ENCODE data around the gene AMFR. TPM values are rescaled to one million over a fixed set of nuclear protein-coding genes. Genes with fewer than 3 reads are reported as not detected.
"Not testable (repeated sequence)": the region's sequence is repeated elsewhere in the genome, so short reads cannot be mapped to it uniquely, and the experiment has no call there.

Gene AMFR
- total RNA-seq, 2 experiments from 2014 or later, result 26.7 to 33.0 TPM

DNA sequence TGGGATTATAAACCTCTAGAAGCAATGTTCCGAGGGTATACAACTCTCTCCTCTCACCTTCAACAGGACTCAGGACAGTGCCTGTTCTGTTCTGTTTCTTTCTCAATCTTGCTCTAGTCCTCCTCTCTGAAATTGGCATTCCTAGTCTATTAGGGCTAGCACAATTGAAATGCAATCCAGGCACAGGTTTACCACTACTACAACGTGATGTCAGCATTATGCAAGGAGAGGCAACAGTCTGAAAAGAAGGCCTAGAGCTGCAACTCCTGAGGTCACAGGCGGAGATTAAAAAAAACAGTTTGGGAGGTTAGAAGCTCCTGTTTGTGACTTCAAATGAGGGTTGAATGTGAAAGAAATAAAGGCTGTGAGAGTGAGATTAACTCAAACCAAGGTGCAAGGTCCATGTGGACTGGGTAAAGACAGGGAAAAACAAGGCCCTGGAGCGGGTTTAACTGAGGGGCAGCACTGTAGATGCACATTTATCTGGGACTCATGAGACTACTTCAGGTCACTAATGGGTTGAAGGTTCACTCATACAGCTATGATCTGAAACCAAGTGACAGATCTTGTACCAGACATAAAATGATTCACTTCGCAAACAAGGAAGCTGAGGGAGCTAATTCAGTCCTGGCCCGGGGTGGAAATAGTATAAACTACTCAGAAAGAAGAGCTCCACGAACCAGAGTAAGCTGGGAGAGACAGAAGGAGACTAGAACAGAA lies 16.8 kb downstream of the AMFR start:
- Mint-ChIP-seq H3K27ac (no peak overlapping the region), H3K4me1 (ENCODE audit: low read depth) (no peaks in the 10 kb centered on the region), H3K27me3 (ENCODE audit: low read depth) (no peaks in the 10 kb centered on the region), H3K9me3 (no peaks in the 10 kb centered on the region), H3K4me3 (no peak overlapping the region), H3K36me3 (ENCODE audit: low read depth) (peaks cover 23% of the 10 kb centered on the region)
- CTCF ChIA-PET, result no interaction called here
- no peak for DNase-seq
- intact Hi-C loops (cut with micrococcal nuclease), result no loop called here

DNA sequence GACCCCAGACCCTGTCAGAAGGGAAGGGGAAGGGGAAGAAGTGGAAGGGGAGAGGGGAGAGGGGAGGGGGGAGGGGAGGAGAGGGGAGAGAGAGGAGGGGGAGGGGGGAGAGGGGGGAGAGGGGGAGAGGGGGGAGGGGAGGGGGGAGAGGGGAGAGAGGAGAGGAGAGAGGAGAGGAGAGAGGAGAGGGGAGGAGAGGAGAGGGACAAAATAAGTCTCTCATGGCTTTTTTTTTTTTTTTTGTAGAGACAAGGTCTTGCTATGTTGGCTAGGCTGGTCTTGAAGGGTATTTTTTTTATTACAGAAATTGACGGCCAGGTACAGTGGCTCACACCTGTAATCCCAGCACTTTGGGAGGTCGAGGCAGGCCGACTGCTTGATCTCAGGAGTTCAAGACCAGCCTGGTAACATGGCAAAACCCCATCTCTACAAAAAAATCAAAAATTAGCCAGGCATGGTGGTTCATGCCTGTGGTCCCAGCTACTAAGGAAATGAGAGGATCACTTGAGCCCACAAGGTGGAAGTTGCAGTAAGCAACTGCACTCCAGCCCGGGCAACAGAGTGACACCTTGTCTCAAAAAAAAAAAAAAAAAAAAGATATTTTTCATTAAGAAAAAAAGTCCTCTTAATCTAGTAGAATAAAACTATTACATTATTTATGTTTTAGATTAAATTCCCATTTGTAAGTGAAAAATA lies 19.2 kb downstream of the AMFR start:
- CTCF ChIA-PET, result interaction anchor here (1.5 kb wide), 1 partner anchor 49 kb away, joined by 5 read pairs; no protein-coding TSS in a partner anchor
- Mint-ChIP-seq H3K9me3 (no peaks in the 10 kb centered on the region), H3K36me3 (ENCODE audit: low read depth) (peaks cover 29% of the 10 kb centered on the region)

DNA sequence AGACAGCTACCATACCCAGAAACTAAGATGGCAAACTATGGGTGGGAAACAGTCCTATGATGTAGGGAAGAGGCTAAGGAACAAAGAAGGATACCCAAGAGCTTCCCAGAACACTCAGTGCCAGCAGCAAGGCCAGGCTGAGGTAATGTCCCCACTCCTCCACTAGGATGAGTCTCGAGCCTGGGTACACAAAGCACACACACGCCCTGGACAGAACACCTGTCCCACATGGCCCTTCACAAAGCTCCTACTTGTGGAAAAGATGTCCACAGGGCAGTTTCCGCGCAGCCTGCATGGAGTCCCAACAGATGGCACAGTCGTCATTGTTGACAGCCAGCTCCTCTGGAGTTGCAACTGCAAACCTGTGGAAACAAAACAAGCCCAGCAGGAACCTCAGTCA lies 23.9 kb downstream of the AMFR start:
- peaks cover 45% of the 10 kb centered on the region for H3K36me3 Mint-ChIP-seq (ENCODE audit: low read depth)
- intact Hi-C loops (cut with micrococcal nuclease), result no loop called here

More for the DNA sequence above, 19.2 kb downstream of the AMFR start:
- intact Hi-C loops (cut with micrococcal nuclease), result no loop called here
- Mint-ChIP-seq H3K4me3 (no peak overlapping the region), H3K4me1 (ENCODE audit: low read depth) (no peaks in the 10 kb centered on the region), H3K27ac (no peak overlapping the region), H3K27me3 (ENCODE audit: low read depth) (no peaks in the 10 kb centered on the region)
- no peak for DNase-seq

DNA sequence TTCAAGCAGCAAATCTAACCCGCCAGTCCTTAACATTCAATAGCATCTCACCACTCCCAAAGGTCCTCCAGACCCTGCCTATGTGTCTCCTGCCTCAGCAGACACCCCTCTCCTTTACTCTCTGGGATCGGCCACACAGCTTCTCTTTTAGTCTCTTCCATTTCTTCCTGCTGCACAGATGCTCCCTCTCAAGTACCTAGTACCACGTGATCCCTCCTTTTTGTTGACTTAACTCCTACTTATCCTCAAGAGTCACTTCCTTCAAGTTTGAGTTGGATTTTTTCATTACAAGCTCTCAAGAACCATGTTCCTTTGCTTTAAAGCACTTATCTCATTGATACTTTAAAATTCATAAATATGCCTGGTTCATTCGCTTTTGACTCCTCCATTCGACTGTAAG lies 24.9 kb downstream of the AMFR start:
- intact Hi-C loops (cut with micrococcal nuclease), result no loop called here
- Mint-ChIP-seq H3K36me3 (ENCODE audit: low read depth) (peaks cover 47% of the 10 kb centered on the region), H3K27ac (no peak overlapping the region), H3K4me1 (ENCODE audit: low read depth) (no peaks in the 10 kb centered on the region), H3K4me3 (no peak overlapping the region), H3K27me3 (ENCODE audit: low read depth) (no peaks in the 10 kb centered on the region), H3K9me3 (no peaks in the 10 kb centered on the region)
- DNase-seq, result no peak
- CTCF ChIA-PET, result interaction anchor here (0.8 to 1.0 kb wide), 2 partner anchors 11 to 16 kb away, joined by 3 to 7 read pairs; no protein-coding TSS in a partner anchor

More for the DNA sequence above, 23.9 kb downstream of the AMFR start:
- Mint-ChIP-seq H3K4me1 (ENCODE audit: low read depth) (no peaks in the 10 kb centered on the region), H3K27me3 (ENCODE audit: low read depth) (no peaks in the 10 kb centered on the region), H3K4me3 (no peak overlapping the region), H3K9me3 (no peaks in the 10 kb centered on the region), H3K27ac (no peak overlapping the region)
- DNase-seq, result no peak
- CTCF ChIA-PET, result interaction anchor here (0.6 to 1.1 kb wide), 5 partner anchors 10 to 46 kb away, joined by 3 to 7 read pairs (median 3); no protein-coding TSS in a partner anchor

DNA sequence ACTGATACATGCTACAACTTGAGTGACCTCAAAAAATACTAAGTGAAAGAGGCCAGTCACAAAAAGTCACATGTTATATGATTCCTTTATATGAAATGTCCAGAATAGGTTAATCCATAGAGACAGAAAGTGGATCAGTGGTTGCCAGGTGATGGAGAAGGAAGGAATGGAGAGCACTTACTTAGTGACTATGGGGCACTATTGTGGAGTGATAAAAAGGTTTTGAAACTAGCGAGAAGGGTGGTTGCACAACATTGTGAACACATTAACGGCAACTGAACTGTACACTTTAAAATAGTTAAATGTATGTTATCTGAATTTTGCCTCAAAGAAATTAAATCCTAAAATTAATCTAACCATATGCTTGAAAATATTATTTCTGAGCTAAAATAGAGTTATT lies 25.9 kb downstream of the AMFR start:
- Mint-ChIP-seq H3K9me3 (no peaks in the 10 kb centered on the region), H3K27me3 (ENCODE audit: low read depth) (no peaks in the 10 kb centered on the region), H3K27ac (no peak overlapping the region), H3K4me1 (ENCODE audit: low read depth) (no peaks in the 10 kb centered on the region), H3K4me3 (no peak overlapping the region), H3K36me3 (ENCODE audit: low read depth) (peaks cover 43% of the 10 kb centered on the region)
- CTCF ChIA-PET, result no interaction called here
- intact Hi-C loops (cut with micrococcal nuclease), result no loop called here
- DNase-seq, result no peak

DNA sequence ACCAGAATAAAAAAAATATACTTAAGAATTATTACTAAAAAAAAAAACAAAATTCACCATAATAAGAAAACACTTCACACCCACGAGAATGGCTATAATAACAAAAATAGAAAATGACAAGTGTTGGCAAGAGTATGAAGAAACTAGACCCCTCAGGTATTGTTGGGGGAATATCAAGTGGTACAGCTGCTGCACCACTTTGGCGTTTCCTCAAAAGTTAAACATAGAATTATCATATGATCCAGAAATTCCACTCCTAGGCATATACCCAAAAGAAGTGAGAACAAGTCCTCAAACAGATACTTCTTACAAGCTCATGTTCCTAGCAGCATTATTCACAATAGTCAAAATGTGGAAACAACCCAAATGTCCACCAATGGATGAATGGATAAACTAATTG lies 26.3 kb downstream of the AMFR start:
- H3K9me3 Mint-ChIP-seq, result no peaks in the 10 kb centered on the region
- intact Hi-C loops (cut with micrococcal nuclease), result no loop called here
- H3K27me3 Mint-ChIP-seq (ENCODE audit: low read depth), result no peaks in the 10 kb centered on the region
- no peak for DNase-seq
- no peak overlapping the region for H3K4me3 Mint-ChIP-seq
- no peaks in the 10 kb centered on the region for H3K4me1 Mint-ChIP-seq (ENCODE audit: low read depth)
- H3K36me3 Mint-ChIP-seq (ENCODE audit: low read depth), result peaks cover 42% of the 10 kb centered on the region
- no peak overlapping the region for H3K27ac Mint-ChIP-seq
- CTCF ChIA-PET, result no interaction called here

DNA sequence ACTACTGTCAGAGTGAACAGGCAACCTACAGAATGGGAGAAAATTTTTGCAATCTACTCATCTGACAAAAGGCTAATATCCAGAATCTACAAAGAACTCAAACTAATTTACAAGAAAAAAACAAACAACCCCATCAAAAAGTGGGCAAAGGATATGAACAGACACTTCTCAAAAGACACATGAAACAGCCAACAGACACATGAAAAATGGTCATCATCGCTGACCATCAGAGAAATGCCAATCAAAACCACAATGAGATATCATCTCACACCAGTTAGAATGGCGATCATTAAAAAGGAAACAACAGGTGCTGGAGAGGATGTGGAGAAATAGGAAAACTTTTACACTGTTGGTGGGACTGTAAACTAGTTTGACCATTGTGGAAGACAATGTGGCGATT lies 28.6 kb downstream of the AMFR start:
- H3K27ac Mint-ChIP-seq; H3K4me3 Mint-ChIP-seq; intact Hi-C loops (cut with micrococcal nuclease); H3K9me3 Mint-ChIP-seq; H3K27me3 Mint-ChIP-seq (ENCODE audit: low read depth); H3K4me1 Mint-ChIP-seq (ENCODE audit: low read depth); CTCF ChIA-PET; DNase-seq: not testable (repeated sequence)
- H3K36me3 Mint-ChIP-seq (ENCODE audit: low read depth), result peaks cover 41% of the 10 kb centered on the region

DNA sequence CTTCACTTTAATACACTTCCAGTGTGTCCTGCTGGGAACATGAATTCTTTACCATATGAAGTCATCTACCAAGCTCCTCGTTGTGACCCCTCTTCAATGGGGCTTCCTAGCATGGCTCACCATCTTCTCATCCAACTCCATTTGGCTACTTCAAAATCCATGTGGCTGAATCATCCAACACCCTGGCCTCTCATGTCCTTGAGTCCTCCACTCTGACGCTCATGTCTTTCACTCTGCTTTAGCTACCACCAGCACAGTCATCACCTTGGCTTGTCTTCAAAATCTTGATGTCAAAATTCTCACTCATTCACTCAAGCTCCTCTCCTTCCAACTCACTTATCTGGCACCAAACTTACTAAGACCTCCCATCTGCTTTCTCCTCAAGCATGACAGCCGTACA lies 35.8 kb downstream of the AMFR start:
- no peak overlapping the region for H3K27ac Mint-ChIP-seq
- no peaks in the 10 kb centered on the region for H3K9me3 Mint-ChIP-seq
- CTCF ChIA-PET, result no interaction called here
- H3K27me3 Mint-ChIP-seq (ENCODE audit: low read depth), result no peaks in the 10 kb centered on the region
- no peak overlapping the region for H3K4me3 Mint-ChIP-seq
- no peak for DNase-seq
- no peaks in the 10 kb centered on the region for H3K4me1 Mint-ChIP-seq (ENCODE audit: low read depth)
- H3K36me3 Mint-ChIP-seq (ENCODE audit: low read depth), result peaks cover 47% of the 10 kb centered on the region
- intact Hi-C loops (cut with micrococcal nuclease), result no loop called here

DNA sequence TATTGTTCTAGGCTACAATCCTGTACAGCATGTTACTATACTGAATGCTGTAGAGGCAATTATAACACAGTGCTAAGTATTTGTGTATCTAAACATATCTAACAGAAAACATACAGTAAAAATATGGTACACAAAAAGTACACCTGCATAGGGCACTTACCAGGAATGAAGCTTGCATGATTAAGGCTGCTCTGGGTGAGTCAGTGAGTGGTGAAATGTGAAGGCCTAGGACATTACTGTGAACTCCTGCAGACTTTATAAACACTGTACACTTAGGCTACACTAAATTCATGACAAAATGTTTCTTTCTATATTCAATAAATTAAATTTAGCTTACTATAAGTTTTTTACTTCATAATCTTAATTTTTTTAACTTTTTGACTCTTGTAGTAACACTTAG lies 37.1 kb downstream of the AMFR start:
- intact Hi-C loops (cut with micrococcal nuclease), result no loop called here
- Mint-ChIP-seq H3K27ac (no peak overlapping the region), H3K4me1 (ENCODE audit: low read depth) (no peaks in the 10 kb centered on the region), H3K27me3 (ENCODE audit: low read depth) (no peaks in the 10 kb centered on the region), H3K9me3 (peaks cover 7% of the 10 kb centered on the region), H3K4me3 (no peak overlapping the region), H3K36me3 (ENCODE audit: low read depth) (peaks cover 54% of the 10 kb centered on the region)
- DNase-seq, result no peak
- CTCF ChIA-PET, result interaction anchor here (1.3 to 1.4 kb wide), 2 partner anchors 54 to 69 kb away, joined by 3 to 5 read pairs; no protein-coding TSS in a partner anchor

DNA sequence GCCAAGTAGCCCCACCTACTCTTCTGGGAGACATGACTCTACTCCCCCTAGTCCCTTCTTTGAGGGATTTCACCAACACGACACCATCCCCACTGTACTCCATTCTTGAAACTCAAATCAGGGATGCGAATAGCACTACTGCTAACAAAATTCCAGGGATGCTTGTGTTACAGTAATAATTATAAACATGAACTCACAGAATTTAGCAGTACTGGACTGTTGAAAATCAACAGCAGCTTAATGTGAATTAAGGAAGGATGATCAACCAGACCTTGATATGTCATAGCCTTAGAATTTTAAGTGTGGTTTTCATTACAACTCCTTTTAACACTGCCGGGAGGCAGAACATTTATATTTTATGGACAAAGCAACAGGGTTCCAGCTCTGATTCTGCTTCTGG lies 37.9 kb downstream of the AMFR start:
- H3K36me3 Mint-ChIP-seq (ENCODE audit: low read depth), result peaks cover 59% of the 10 kb centered on the region
- DNase-seq, result no peak
- CTCF ChIA-PET, result interaction anchor here (1.3 to 1.4 kb wide), 2 partner anchors 54 to 69 kb away, joined by 3 to 5 read pairs; no protein-coding TSS in a partner anchor
- intact Hi-C loops (cut with micrococcal nuclease), result no loop called here
- no peaks in the 10 kb centered on the region for H3K4me1 Mint-ChIP-seq (ENCODE audit: low read depth)
- H3K9me3 Mint-ChIP-seq, result peaks cover 12% of the 10 kb centered on the region
- H3K4me3 Mint-ChIP-seq, result no peak overlapping the region
- H3K27ac Mint-ChIP-seq, result no peak overlapping the region
- no peaks in the 10 kb centered on the region for H3K27me3 Mint-ChIP-seq (ENCODE audit: low read depth)

DNA sequence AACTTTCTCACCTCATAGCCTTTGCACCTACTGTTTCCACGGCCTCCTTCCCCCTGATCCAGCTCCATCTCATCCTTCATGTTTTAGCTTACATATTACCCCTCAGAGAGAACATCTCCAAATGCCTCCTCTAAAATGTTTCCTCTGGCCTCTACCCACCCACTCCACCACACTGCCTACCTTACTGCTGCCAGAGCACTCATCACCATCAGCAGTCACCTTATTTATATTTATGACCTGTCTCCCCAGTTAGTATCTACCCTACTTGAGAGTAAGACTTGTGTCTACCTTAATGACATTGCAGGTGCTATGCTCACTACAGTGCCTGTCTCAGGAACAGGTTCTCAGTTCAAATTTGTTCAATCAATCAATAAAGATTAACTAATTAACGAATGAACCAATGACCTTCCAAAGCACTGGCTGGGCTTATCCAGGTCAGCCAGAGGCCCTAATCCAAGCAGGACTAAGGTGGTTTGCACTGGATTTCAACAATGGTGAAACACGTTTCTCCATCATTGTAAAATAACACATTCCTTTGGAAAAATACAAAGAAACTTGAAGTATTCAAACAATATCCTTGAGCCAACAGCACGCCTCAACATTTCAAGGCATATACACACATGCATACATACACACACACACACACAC lies 41.1 kb downstream of the AMFR start:
- Mint-ChIP-seq H3K27ac (no peak overlapping the region), H3K4me3 (no peak overlapping the region), H3K27me3 (ENCODE audit: low read depth) (no peaks in the 10 kb centered on the region), H3K9me3 (peaks cover 29% of the 10 kb centered on the region), H3K36me3 (ENCODE audit: low read depth) (peaks cover 72% of the 10 kb centered on the region), H3K4me1 (ENCODE audit: low read depth) (no peaks in the 10 kb centered on the region)
- CTCF ChIA-PET, result no interaction called here
- intact Hi-C loops (cut with micrococcal nuclease), result no loop called here
- DNase-seq, result no peak

DNA sequence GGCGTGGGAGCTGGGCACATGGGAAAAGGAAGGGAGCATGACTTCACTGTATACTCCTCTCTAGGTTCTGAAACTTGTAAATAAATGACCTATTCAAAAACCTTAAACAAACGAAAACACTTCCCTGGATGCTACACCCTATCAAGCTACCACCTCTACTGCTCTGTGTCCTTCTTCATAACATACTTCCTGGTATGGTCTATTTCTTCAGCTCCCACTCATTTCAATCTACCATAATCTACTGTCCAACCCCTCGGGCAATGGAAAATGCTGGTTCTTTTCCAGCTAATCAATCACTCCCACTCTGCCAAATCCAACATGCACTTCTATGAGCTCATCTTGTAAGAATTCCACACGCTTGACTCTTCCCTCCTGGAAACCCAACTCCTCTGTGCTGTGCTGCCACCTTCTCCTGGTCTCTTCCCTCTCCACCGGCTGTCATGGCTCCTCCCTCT lies 42.4 kb downstream of the AMFR start:
- Mint-ChIP-seq H3K27ac (no peak overlapping the region), H3K4me1 (ENCODE audit: low read depth) (no peaks in the 10 kb centered on the region), H3K27me3 (ENCODE audit: low read depth) (no peaks in the 10 kb centered on the region), H3K4me3 (no peak overlapping the region), H3K36me3 (ENCODE audit: low read depth) (peaks cover 80% of the 10 kb centered on the region), H3K9me3 (peaks cover 29% of the 10 kb centered on the region)
- DNase-seq, result no peak
- intact Hi-C loops (cut with micrococcal nuclease), result no loop called here
- CTCF ChIA-PET, result interaction anchor here (0.6 to 1.2 kb wide), 3 partner anchors 12 to 1105 kb away, joined by 3 read pairs; no protein-coding TSS in a partner anchor
